Skeletal muscle satellite cell (primary cell): ENCODE data around the gene CCPG1.
A peak's percentile ranks its signal among the peaks of the same experiment; 100 is the strongest.

Source experiments
- H3K27me3 ChIP-seq: 2 replicates; pipeline ENCODE4 v1.7.0; 2013; ENCODE audit warnings: low read length; ENCODE audit not compliant: control insufficient read depth, insufficient read depth
- H3K36me3 ChIP-seq: 2 replicates; pipeline ENCODE4 v1.7.0; 2013; ENCODE audit warnings: mild to moderate bottlenecking, control low read depth, low read length; ENCODE audit not compliant: insufficient read depth
- H3K4me1 ChIP-seq: 2 replicates; pipeline ENCODE4 v1.7.0; 2013; ENCODE audit warnings: low read length; ENCODE audit not compliant: control insufficient read depth, insufficient read depth
- H3K4me2 ChIP-seq: 2 replicates; pipeline ENCODE4 v1.7.0; 2013; ENCODE audit warnings: mild to moderate bottlenecking, low read length
- H3K4me3 ChIP-seq: 2 replicates; pipeline ENCODE4 v1.7.0; 2013; ENCODE audit warnings: low read length
- H3K9ac ChIP-seq: 2 replicates; pipeline ENCODE4 v1.7.0; 2013; ENCODE audit warnings: mild to moderate bottlenecking, low read depth, low read length, moderate library complexity
- H3K9me3 ChIP-seq: replicated peaks from 2 replicates; pipeline ENCODE4 v1.7.0; 2013; ENCODE audit warnings: mild to moderate bottlenecking, control low read depth, low read length

The CCPG1 gene

DNA sequence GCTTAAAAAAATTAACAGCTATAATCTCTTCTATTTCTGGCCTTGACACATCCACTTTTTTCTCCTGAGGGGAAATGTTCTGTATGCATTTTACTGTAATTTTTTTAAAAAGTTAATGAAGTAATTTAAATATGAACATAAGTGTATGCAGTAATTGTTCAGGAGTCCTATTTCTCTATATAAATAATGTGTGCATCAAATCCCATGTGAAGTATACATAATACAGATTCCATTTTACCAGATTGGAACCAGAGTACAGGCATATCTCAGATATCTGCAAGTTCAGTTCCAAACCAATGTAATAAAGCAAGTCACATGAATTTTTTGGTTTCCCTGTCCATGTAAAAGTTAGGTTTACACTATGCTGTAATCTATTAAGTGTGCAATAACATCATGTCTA is 26.6 kb downstream of the CCPG1 start:
- H3K4me2 ChIP-seq: no peak overlapping the region
- H3K27me3 ChIP-seq: no peaks in the 10 kb centered on the region
- H3K36me3 ChIP-seq: peaks cover 10% of the 10 kb centered on the region
- H3K4me1 ChIP-seq: no peaks in the 10 kb centered on the region
- no peak overlapping the region for H3K9ac ChIP-seq
- H3K9me3 ChIP-seq: no peaks in the 10 kb centered on the region
- no peak overlapping the region for H3K4me3 ChIP-seq

DNA sequence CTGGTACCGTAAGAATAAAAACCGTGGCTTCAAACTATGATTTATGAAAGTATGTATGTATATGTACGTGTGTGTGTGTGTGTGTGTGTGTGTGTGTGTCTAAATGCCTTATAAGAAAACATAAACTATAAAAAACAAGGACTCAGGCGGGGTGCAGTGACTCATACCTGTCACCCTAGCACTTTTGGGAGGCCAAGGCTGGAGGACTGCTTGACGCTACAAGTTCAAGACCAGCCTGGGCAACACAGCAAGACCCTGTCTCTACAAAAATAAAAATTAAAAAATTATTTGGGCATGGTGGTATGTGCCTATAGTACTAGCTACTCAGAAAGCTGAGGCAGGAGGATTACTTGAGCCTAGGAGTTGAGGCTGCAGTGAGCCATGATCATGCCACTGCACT is 29.1 kb downstream of the CCPG1 start:
- no peak overlapping the region for H3K4me3 ChIP-seq
- H3K9me3 ChIP-seq: no peaks in the 10 kb centered on the region
- no peak overlapping the region for H3K9ac ChIP-seq
- H3K36me3 ChIP-seq: peaks cover 11% of the 10 kb centered on the region
- no peak overlapping the region for H3K4me2 ChIP-seq
- no peaks in the 10 kb centered on the region for H3K4me1 ChIP-seq
- no peaks in the 10 kb centered on the region for H3K27me3 ChIP-seq

- Histone ChIP-seq H3K27me3 (no peaks in the 10 kb centered on the region), H3K4me1 (peaks cover 10% of the 10 kb centered on the region), H3K36me3 (peaks cover 10% of the 10 kb centered on the region), H3K9ac (peak overlapping the region; percentile 21), H3K4me3 (peak overlapping the region; percentile 35), H3K9me3 (no peaks in the 10 kb centered on the region), H3K4me2 (peak overlapping the region; percentile 62)
These were observed 35.3 kb downstream of the CCPG1 start for GRCh38 chr15:55372701-55373440.

DNA sequence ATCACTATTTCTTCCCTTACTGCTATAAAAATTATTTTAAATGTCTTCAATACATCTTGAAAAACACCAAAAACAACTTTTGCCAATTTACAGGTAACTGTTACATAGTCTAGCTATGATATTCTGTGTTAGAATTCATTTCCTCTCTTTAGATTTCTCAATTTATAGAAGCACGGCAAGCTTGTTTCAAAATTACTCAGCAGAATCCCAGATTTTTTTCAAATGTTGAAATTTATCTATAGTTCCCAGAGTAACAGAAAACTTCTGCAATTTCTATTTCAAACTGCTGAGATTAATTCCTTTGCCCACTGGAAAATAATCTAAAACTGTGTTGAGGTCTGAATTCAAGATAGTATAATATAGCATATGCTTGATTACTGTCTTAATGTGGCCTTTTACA is 41.2 kb downstream of the CCPG1 start:
- Histone ChIP-seq H3K4me1 (no peaks in the 10 kb centered on the region), H3K36me3 (peaks cover 4% of the 10 kb centered on the region)

DNA sequence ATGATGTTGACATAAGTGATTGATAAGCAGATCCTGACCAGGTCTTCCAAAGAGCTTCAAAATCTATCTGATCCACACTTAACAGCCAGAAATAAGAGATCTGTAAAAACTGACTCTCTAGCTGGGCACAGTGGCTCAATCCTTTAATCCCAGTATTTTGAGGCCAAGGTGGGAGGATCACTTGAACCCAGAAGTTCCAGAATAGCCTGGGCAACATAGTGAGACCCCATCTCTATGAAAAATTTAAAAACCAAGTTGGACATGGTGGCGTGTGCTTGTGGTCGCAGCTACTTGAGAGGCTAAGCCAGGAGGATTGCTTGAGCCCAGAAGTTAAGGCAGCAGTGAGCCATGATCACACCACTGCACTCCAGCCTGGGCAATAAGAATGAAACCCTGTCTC is 45.5 kb downstream of the CCPG1 start:
- peaks cover 5% of the 10 kb centered on the region for H3K4me1 ChIP-seq
- H3K27me3 ChIP-seq: no peaks in the 10 kb centered on the region
- no peak overlapping the region for H3K4me3 ChIP-seq
- H3K36me3 ChIP-seq: peaks cover 11% of the 10 kb centered on the region
- no peak overlapping the region for H3K4me2 ChIP-seq
- no peak overlapping the region for H3K9ac ChIP-seq
- H3K9me3 ChIP-seq: no peaks in the 10 kb centered on the region

More for the DNA sequence above, 41.2 kb downstream of the CCPG1 start:
- no peak overlapping the region for H3K4me3 ChIP-seq
- H3K4me2 ChIP-seq: no peak overlapping the region
- H3K9ac ChIP-seq: no peak overlapping the region
- H3K9me3 ChIP-seq: no peaks in the 10 kb centered on the region
- no peaks in the 10 kb centered on the region for H3K27me3 ChIP-seq

- peaks cover 10% of the 10 kb centered on the region for H3K4me1 ChIP-seq
- no peaks in the 10 kb centered on the region for H3K9me3 ChIP-seq
- H3K27me3 ChIP-seq: no peaks in the 10 kb centered on the region
- peaks cover 11% of the 10 kb centered on the region for H3K36me3 ChIP-seq
- no peak overlapping the region for H3K4me2 ChIP-seq
- no peak overlapping the region for H3K9ac ChIP-seq
- no peak overlapping the region for H3K4me3 ChIP-seq
These were observed 47.1 kb downstream of the CCPG1 start for GRCh38 chr15:55361048-55361447.

- Histone ChIP-seq H3K27me3 (no peaks in the 10 kb centered on the region), H3K9ac (no peak overlapping the region), H3K4me1 (peaks cover 10% of the 10 kb centered on the region), H3K4me3 (no peak overlapping the region), H3K4me2 (no peak overlapping the region), H3K9me3 (no peaks in the 10 kb centered on the region), H3K36me3 (peaks cover 16% of the 10 kb centered on the region)
These were observed 47.9 kb downstream of the CCPG1 start for GRCh38 chr15:55360256-55360655.

DNA sequence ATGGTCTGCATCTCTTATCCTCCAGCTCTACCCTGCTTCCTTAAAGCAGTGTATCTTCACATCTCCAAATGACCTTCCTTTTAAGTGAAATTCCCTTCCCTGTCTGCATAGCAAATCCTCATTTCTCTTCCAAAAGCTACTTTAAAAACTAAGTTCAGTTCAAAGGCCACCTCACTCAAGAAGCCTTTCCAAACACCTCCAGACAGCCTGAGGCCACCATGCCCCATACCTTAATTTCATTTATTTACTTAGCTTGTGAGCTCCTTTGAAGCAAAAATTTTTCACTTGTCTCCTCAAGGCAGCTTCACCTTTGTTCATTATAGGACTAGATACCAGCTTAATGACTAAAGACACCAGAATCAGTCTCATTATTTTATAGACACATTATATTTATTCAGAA is 49.7 kb downstream of the CCPG1 start:
- Histone ChIP-seq H3K9ac (no peak overlapping the region), H3K36me3 (peaks cover 20% of the 10 kb centered on the region), H3K9me3 (no peaks in the 10 kb centered on the region), H3K27me3 (no peaks in the 10 kb centered on the region), H3K4me3 (no peak overlapping the region), H3K4me1 (peaks cover 10% of the 10 kb centered on the region), H3K4me2 (no peak overlapping the region)

- Histone ChIP-seq H3K27me3 (no peaks in the 10 kb centered on the region), H3K9me3 (no peaks in the 10 kb centered on the region), H3K4me3 (no peak overlapping the region), H3K4me2 (no peak overlapping the region), H3K36me3 (peaks cover 20% of the 10 kb centered on the region), H3K4me1 (peaks cover 10% of the 10 kb centered on the region), H3K9ac (no peak overlapping the region)
These were observed 50.4 kb downstream of the CCPG1 start for GRCh38 chr15:55357774-55358173.

- no peaks in the 10 kb centered on the region for H3K9me3 ChIP-seq
- peaks cover 20% of the 10 kb centered on the region for H3K36me3 ChIP-seq
- H3K9ac ChIP-seq: no peak overlapping the region
- H3K27me3 ChIP-seq: no peaks in the 10 kb centered on the region
- peaks cover 10% of the 10 kb centered on the region for H3K4me1 ChIP-seq
- no peak overlapping the region for H3K4me3 ChIP-seq
- no peak overlapping the region for H3K4me2 ChIP-seq
These were observed 51.1 kb downstream of the CCPG1 start for GRCh38 chr15:55356985-55357585.

GRCh38 chr15:55353025-55353424 is 55.1 kb downstream of the CCPG1 start:
- peaks cover 9% of the 10 kb centered on the region for H3K4me1 ChIP-seq
- H3K4me3 ChIP-seq: no peak overlapping the region
- H3K4me2 ChIP-seq: no peak overlapping the region
- H3K27me3 ChIP-seq: no peaks in the 10 kb centered on the region
- peaks cover 9% of the 10 kb centered on the region for H3K36me3 ChIP-seq
- H3K9me3 ChIP-seq: no peaks in the 10 kb centered on the region
- no peak overlapping the region for H3K9ac ChIP-seq

DNA sequence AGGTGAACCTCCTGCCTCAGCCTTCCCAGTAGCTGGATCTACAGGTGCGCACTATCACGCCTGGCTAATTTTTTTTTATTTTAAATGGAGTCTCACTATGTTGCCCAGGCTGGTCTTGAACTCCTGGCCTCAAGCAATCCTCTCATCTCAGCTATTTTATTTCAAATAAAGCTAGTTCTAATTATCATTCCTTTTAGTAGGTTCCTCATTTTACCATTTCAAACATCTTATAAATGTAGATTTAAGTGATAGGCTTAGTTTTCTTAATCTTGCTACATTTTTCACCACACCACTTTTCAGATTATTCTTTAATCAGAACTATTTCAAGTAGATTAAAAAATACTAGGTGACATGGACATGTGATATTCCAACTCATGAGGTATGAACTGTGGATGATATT is 58.9 kb downstream of the CCPG1 start:
- H3K27me3 ChIP-seq: no peaks in the 10 kb centered on the region
- no peaks in the 10 kb centered on the region for H3K36me3 ChIP-seq
- no peak overlapping the region for H3K9ac ChIP-seq
- no peak overlapping the region for H3K4me2 ChIP-seq
- H3K4me1 ChIP-seq: no peaks in the 10 kb centered on the region
- H3K9me3 ChIP-seq: no peaks in the 10 kb centered on the region
- no peak overlapping the region for H3K4me3 ChIP-seq
